OCI-LY3 (cell line): Measurements from ENCODE around the gene DRD5.

Source experiments
- H2AFZ ChIP-seq: fragments of 200-600, 300-600 bp; shearing (Covaris generic); 2 replicates; pipeline ENCODE4 v1.6.0; 2014; ENCODE audit warnings: antibody characterized with exemption, low read depth, low read length
- H3K27ac ChIP-seq: fragments of 200-600, 300-600 bp; sonication (generic); 2 replicates; pipeline ENCODE4 v1.5.1; 2014; ENCODE audit warnings: mild to moderate bottlenecking, low read length, moderate library complexity, mixed read lengths
- H3K27me3 ChIP-seq: fragments of 200-600, 300-600 bp; sonication (generic); 2 replicates; pipeline ENCODE4 v1.6.1; 2014; ENCODE audit warnings: low read depth, low read length, mixed read lengths
- H3K36me3 ChIP-seq: fragments of 200-600, 300-600 bp; sonication (generic); replicated peaks from 2 replicates; pipeline ENCODE3; 2014; ENCODE audit warnings: low read depth, low read length, mixed read lengths
- H3K4me1 ChIP-seq: fragments of 300-600, 200-600 bp; sonication (generic); 2 replicates; pipeline ENCODE4 v1.6.1; 2014; ENCODE audit warnings: low read length, mixed read lengths
- H3K4me2 ChIP-seq: fragments of 200-600, 300-600 bp; sonication (generic); 2 replicates; pipeline ENCODE4 v1.6.1; 2014; ENCODE audit warnings: low read length, mixed read lengths
- H3K4me3 ChIP-seq: fragments of 300-600, 200-600 bp; sonication (generic); 2 replicates; pipeline ENCODE4 v1.5.1; 2014; ENCODE audit warnings: antibody characterized with exemption, mild to moderate bottlenecking, low read length, moderate library complexity
- H3K79me2 ChIP-seq: fragments of 300-600, 200-600 bp; shearing (Covaris generic); 2 replicates; pipeline ENCODE4 v1.6.1; 2014; ENCODE audit warnings: mild to moderate bottlenecking, low read length, mixed read lengths
- H3K9ac ChIP-seq: fragments of 300-600, 200-600 bp; shearing (Covaris generic); 2 replicates; pipeline ENCODE4 v1.6.0; 2014; ENCODE audit warnings: mild to moderate bottlenecking, low read length, moderate library complexity
- H3K9me3 ChIP-seq: fragments of 200-600, 300-600 bp; shearing (Covaris generic); 2 replicates; pipeline ENCODE4 v1.6.1; 2014; ENCODE audit warnings: low read length, mixed read lengths; ENCODE audit not compliant: insufficient read depth
- H4K20me1 ChIP-seq: fragments of 200-600, 300-600 bp; sonication (generic); 2 replicates; pipeline ENCODE4 v1.6.1; 2016; ENCODE audit warnings: low read length, mixed read lengths; ENCODE audit not compliant: insufficient read depth
- CTCF ChIP-seq: fragments of 200-600, 300-600 bp; sonication (generic); IDR thresholded peaks from 2 replicates; pipeline ENCODE4 v1.5.1; 2014; ENCODE audit warnings: antibody characterized with exemption, low read length, low read depth
- EZH2phosphoT487 ChIP-seq: fragments of 200-600 bp; shearing (Covaris generic); IDR thresholded peaks from 2 replicates; pipeline ENCODE4 v1.6.1; 2018; ENCODE audit warnings: antibody characterized with exemption, mixed run types, low read depth

DRD5 gene

GRCh38 chr4:9804918-9805317, 23.5 kb downstream of the DRD5 start:
- TF ChIP-seq EZH2phosphoT487 (no peak), CTCF (no peak)

DNA sequence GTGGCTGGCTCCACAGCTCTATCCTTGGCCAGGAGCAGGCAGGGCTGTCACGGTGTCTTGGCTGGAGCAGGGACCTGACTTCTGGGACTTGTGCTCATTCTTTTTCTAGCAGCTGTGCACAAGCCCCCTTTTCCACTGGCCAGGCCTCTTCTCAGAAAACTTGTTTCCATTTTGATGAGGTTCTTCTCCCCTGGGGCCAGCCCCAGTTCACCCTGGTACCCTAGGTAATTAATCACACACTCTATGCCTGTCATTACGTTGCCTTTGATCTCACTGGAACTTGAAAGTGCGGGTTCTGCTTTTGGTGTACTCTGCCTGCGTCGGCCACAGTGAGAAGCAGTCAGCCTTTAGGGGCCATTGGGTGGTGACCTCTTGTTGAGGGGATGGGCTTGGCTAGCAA, 26.6 kb downstream of the DRD5 start:
- Histone ChIP-seq H3K4me1 (peaks cover 71% of the 10 kb centered on the region), H3K27ac (no peak overlapping the region), H3K79me2 (no peaks in the 10 kb centered on the region), H3K9me3 (no peaks in the 10 kb centered on the region), H2AFZ (no peak overlapping the region), H3K9ac (no peak overlapping the region), H3K4me2 (peak overlapping the region; percentile 46), H3K27me3 (peaks cover 20% of the 10 kb centered on the region), H3K4me3 (no peak overlapping the region), H3K36me3 (no peaks in the 10 kb centered on the region), H4K20me1 (no peaks in the 10 kb centered on the region)
- TF ChIP-seq EZH2phosphoT487: no peak
- TF ChIP-seq CTCF: no peak

More at GRCh38 chr4:9804918-9805317, 23.5 kb downstream of the DRD5 start:
- Histone ChIP-seq H3K36me3 (no peaks in the 10 kb centered on the region), H3K9me3 (no peaks in the 10 kb centered on the region), H3K9ac (no peak overlapping the region; the same call in 1 of the 2 replicates), H3K4me2 (peak overlapping the region; percentile 60; the same call in 1 of the 2 replicates), H3K4me3 (no peak overlapping the region; the same call in 1 of the 2 replicates), H3K4me1 (peaks cover 58% of the 10 kb centered on the region), H4K20me1 (no peaks in the 10 kb centered on the region), H3K27me3 (peaks cover 18% of the 10 kb centered on the region), H3K79me2 (no peaks in the 10 kb centered on the region), H2AFZ (no peak overlapping the region), H3K27ac (0 out of 2 replicates have a peak overlapping the region, but pooled peaks have one; percentile 36)

DNA sequence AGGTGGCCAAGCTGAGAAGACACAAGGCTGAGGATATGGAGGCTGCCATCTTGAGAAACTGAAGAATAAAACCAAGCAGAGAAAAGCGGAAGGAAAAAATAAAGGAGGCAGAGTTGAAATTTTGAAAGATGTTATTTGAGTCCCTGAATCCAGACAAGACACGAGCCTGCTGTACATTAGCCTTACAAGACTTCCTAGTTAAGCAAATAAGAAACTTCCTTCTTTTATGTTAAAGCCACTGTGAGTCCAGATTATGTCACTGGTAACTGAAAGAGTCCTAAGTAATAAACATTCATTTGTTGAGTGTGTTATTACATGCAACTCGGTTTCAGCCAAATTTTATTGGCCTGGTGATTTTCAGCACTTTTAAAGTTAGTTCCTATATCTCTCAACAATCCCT, 30.4 kb downstream of the DRD5 start:
- Histone ChIP-seq H3K79me2 (no peaks in the 10 kb centered on the region), H3K27me3 (peaks cover 30% of the 10 kb centered on the region), H3K9me3 (no peaks in the 10 kb centered on the region), H2AFZ (no peak overlapping the region), H3K4me3 (no peak overlapping the region), H3K4me2 (no peak overlapping the region), H3K4me1 (peaks cover 52% of the 10 kb centered on the region), H3K9ac (no peak overlapping the region), H3K27ac (no peak overlapping the region), H3K36me3 (no peaks in the 10 kb centered on the region), H4K20me1 (no peaks in the 10 kb centered on the region)
- TF ChIP-seq CTCF: no peak
- TF ChIP-seq EZH2phosphoT487: no peak

- Histone ChIP-seq H3K27me3 (peaks cover 35% of the 10 kb centered on the region), H3K9me3 (no peaks in the 10 kb centered on the region), H3K4me1 (peaks cover 49% of the 10 kb centered on the region), H3K4me2 (peak overlapping the region; percentile 60), H3K4me3 (peak overlapping the region; percentile 27; the same call in 1 of the 2 replicates), H3K36me3 (no peaks in the 10 kb centered on the region), H3K27ac (peak overlapping the region; percentile 29; the same call in 1 of the 2 replicates), H3K9ac (no peak overlapping the region), H2AFZ (no peak overlapping the region), H3K79me2 (no peaks in the 10 kb centered on the region), H4K20me1 (no peaks in the 10 kb centered on the region)
- TF ChIP-seq CTCF (no peak), EZH2phosphoT487 (no peak)
Observed at GRCh38 chr4:9812501-9813340, 31.3 kb downstream of the DRD5 start.
